Cardiac fibroblast (primary cell): ENCODE measurements around the gene MT1B.

Source experiments
- DNase-seq, 2 donors: peaks; one replicate each; pipeline versions ENCODE4 v3.0.0 to v3.0.0-alpha.2; 2010; ENCODE audit warnings: low read depth in 2 of 2
- H3K4me3 ChIP-seq, 2 donors: replicated peaks in 1 of 2; 1 replicate in 1 of 2; 2 replicates in 1 of 2; pipeline ENCODE4 v1.5.1; 2011; ENCODE audit warnings: low read depth in 2 of 2, low read length in 2 of 2, mild to moderate bottlenecking in 2 of 2, moderate library complexity in 1 of 2
- TF ChIP-seq, protein P1 (sequence below): IDR thresholded peaks from one replicate; pipeline ENCODE4 v1.5.1; 2011; ENCODE audit warnings: low read depth, mild to moderate bottlenecking, low read length, inconsistent platforms

Gene MT1B

DNA sequence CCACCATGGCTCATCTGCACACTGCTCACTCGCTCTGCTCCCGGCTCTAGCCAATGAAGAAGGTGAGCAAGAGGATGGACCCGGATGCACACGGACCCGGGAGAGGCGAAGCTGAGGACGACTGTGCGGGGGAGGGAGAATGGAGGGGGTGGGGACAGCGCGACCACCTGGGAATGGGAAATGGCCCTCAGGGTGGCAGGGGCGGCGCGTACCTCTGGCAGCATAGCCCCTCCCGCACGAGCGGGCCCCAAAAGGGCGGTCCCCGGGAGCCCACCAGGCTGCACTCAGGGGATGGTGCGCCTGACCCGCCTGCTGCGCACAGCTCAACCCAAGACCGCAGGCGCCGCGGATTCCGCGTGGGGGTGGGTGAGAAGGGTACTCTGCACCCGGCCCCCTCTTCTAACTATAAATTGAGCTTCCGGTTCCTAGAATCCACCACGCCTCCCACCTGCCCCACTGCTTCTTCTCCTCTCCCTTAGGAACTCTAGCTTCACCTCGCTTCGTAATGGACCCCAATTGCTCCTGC is 24.1 kb downstream of the MT1B start:
- H3K4me3 ChIP-seq: no peak overlapping the region
- no peak for DNase-seq
- TF ChIP-seq, protein P1, sequence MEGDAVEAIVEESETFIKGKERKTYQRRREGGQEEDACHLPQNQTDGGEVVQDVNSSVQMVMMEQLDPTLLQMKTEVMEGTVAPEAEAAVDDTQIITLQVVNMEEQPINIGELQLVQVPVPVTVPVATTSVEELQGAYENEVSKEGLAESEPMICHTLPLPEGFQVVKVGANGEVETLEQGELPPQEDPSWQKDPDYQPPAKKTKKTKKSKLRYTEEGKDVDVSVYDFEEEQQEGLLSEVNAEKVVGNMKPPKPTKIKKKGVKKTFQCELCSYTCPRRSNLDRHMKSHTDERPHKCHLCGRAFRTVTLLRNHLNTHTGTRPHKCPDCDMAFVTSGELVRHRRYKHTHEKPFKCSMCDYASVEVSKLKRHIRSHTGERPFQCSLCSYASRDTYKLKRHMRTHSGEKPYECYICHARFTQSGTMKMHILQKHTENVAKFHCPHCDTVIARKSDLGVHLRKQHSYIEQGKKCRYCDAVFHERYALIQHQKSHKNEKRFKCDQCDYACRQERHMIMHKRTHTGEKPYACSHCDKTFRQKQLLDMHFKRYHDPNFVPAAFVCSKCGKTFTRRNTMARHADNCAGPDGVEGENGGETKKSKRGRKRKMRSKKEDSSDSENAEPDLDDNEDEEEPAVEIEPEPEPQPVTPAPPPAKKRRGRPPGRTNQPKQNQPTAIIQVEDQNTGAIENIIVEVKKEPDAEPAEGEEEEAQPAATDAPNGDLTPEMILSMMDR: no peak

DNA sequence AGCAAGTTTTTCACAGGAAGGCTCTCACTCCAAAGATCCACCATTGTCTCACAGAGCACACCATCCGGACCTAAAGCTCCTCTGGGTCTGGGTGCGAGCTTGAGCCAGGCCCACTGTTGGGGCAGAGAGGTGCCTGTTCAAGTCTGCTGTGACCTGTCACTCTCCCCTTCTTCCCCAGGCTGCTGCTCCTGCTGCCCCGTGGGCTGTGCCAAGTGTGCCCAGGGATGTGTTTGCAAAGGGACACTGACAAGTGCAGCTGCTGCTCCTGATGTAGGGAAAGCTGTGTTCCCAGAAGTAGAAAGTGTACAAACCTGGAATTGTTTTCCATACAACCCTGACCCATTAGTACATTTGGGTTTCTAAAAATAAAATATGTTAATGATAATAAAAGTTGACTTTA is 25.8 kb downstream of the MT1B start:
- DNase-seq: no peak
- TF ChIP-seq, protein P1: no peak
- H3K4me3 ChIP-seq: no peak overlapping the region

DNA sequence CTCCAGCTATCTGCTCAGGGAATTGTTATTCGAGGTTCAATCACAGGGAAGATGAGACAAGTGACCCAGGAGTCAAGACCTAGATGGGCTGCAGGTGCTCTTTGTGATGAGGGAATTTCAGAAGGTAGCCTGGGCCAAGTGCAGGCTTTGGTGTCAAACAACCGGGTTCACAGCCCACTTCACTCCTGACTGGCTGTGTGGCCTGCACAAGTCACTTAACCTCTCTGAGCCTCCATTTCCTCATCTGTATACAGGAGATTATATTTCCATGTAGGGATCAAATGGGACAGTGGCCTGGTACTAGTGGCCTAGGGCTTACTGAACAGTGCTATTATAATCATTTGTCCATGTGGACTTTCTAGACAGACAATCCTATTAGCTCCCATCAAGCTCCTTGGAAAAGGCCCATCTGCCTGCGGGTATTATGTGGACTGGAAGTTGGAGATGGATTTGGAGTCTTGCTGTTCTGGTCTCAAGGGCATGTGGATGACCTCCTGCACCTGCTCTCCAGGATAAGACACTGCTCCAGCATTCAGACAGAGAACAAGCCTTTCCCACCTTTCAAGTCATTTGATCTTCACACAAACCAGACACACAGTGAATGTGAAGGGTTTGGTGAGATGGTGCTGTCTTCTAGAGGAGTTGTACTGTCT is 27.5 kb downstream of the MT1B start:
- DNase-seq: no peak
- TF ChIP-seq, protein P1: no peak
- no peak overlapping the region for H3K4me3 ChIP-seq

DNA sequence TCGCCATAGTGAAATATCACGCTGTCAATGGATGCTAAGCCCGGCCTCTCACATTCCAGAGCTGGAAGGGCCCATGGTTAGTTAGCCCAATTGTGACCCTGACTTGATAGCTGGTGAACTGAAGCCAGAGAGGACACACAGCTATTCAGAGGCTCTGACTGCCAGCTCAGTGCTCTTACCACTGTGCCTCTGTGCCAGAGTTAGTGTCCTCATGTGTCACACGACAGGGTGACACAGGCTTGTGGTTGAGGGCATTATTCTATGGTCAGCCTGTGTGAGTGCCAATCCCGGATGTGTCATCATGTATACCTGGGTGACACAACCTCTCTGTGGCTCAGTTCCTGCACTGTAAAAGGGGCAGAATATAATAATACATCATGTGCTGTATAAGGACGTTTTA is 28.1 kb downstream of the MT1B start:
- TF ChIP-seq, protein P1: no peak
- no peak for DNase-seq

DNA sequence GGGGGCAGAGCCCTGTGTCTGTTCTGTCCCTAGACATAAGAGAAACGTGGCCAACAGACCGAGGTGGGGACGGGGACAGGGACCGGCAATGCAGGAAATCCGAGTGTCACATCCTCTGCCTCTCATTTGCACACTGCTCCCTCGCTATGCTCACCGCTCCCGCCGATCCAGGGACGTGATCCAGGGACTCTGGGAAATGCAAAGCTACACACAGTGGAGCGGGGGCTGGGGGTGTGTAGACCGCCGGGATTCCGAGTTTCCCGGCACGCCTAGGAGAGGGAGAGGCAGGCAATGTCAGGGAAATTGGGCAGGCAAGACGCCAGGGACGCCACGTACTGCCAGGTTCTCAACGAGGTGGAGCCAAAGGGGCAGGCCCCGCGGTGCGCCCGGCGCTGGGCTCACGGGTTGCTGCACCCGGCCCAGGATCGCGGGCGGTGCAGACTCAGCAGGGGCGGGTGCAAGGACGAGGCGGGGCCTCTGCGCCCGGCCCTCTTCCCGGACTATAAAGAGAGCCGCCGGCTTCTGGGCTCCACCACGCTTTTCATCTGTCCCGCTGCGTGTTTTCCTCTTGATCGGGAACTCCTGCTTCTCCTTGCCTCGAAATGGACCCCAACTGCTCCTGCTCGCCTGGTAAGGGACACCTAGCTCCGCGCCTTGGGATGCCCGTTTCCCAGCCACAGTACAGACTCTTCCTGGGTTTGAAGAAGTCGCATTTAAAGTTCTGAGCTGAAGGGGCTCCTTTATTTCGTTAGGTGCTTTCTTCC is 30.4 kb downstream of the MT1B start, which contains the start of gene MT1X:
TSS of gene MT1X (plus strand) at position 532 of the 764 bp plus-strand sequence. CDS start at position 603, 71 bp downstream.
- peak within 1 kb of the TSS; percentile 52 to 70 for H3K4me3 ChIP-seq
- TF ChIP-seq, protein P1: no peak
- DNase-seq: peak; percentile 90 to 94

More for the DNA sequence above, 28.1 kb downstream of the MT1B start:
- H3K4me3 ChIP-seq: no peak overlapping the region

DNA sequence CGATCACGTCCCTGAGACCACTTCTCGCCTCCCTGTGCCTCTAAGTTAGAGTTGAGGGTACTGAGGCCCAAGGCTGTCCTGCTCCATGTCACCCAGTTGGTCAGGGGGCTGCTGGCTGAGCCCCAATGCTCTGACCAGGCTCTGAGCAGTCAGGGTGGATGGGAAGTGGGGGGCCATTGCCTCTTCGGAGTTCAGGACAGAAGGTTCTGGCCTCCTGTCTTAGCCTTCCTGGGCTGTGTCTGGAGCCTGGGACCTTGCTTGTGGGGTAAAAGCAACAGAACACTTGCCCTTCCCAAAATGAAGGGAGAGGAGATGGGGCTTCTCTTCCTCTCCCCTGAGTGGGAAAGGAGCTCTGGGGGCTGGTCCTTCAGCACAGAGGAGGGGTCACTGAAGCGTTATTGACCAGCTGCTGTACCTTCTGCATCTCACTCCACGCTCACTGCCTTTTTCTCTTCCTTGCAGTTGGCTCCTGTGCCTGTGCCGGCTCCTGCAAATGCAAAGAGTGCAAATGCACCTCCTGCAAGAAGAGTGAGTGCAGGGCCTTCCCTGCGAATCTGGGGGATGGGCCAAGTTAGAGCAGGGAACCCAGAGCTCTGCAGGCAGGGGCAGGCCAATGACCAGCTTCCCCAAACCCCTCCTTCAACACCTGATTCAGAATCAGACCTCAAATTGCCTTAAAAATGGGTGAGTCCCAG is 31.2 kb downstream of the MT1B start:
- TF ChIP-seq, protein P1: no peak
- H3K4me3 ChIP-seq: peak overlapping the region; percentile 52 to 70
- DNase-seq: no peak
